ENCODE data around the gene CDC42BPB.

- no peak for TF ChIP-seq POLR2A (IDR thresholded peaks at IDR 0.05)
- TF ChIP-seq, protein P1, sequence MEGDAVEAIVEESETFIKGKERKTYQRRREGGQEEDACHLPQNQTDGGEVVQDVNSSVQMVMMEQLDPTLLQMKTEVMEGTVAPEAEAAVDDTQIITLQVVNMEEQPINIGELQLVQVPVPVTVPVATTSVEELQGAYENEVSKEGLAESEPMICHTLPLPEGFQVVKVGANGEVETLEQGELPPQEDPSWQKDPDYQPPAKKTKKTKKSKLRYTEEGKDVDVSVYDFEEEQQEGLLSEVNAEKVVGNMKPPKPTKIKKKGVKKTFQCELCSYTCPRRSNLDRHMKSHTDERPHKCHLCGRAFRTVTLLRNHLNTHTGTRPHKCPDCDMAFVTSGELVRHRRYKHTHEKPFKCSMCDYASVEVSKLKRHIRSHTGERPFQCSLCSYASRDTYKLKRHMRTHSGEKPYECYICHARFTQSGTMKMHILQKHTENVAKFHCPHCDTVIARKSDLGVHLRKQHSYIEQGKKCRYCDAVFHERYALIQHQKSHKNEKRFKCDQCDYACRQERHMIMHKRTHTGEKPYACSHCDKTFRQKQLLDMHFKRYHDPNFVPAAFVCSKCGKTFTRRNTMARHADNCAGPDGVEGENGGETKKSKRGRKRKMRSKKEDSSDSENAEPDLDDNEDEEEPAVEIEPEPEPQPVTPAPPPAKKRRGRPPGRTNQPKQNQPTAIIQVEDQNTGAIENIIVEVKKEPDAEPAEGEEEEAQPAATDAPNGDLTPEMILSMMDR (IDR thresholded peaks at IDR 0.05), result no peak
Measured at GRCh38 chr14:103100281-103101121, 43.2 kb upstream of the CDC42BPB start.
